Parathyroid adenoma (tissue), 2 donors: Measurements from ENCODE around the gene TSPAN1.
A peak's percentile ranks its signal among the peaks of the same experiment; 100 is the strongest.

Source experiments
- H2AFZ ChIP-seq: fragments of 300-600 bp; sonication (generic); one replicate; pipeline ENCODE4 v1.7.0; 2017; ENCODE audit warnings: antibody characterized with exemption, mild to moderate bottlenecking
- H3K27ac ChIP-seq: fragments of 300-600 bp; sonication (generic); one replicate; pipeline ENCODE4 v1.7.0; 2017
- H3K27me3 ChIP-seq: fragments of 300-600 bp; sonication (generic); one replicate; pipeline ENCODE4 v1.7.0; 2017; ENCODE audit warnings: low read length; ENCODE audit not compliant: control insufficient read depth, insufficient read depth
- H3K36me3 ChIP-seq: fragments of 300-600 bp; sonication (generic); one replicate; pipeline ENCODE4 v1.7.0; 2017; ENCODE audit warnings: low read length; ENCODE audit not compliant: control insufficient read depth, insufficient read depth
- H3K4me1 ChIP-seq: fragments of 300-600 bp; sonication (generic); one replicate; pipeline ENCODE4 v1.7.0; 2017; ENCODE audit warnings: control low read depth
- H3K4me2 ChIP-seq: fragments of 300-600 bp; sonication (generic); one replicate; pipeline ENCODE4 v1.7.0; 2017; ENCODE audit warnings: low read length
- H3K4me3 ChIP-seq: fragments of 300-600 bp; sonication (generic); one replicate; pipeline ENCODE4 v1.7.0; 2017; ENCODE audit warnings: low read depth, low read length
- H3K79me2 ChIP-seq: fragments of 300-600 bp; sonication (generic); one replicate; pipeline ENCODE4 v1.7.0; 2017; ENCODE audit warnings: control low read depth
- H3K9ac ChIP-seq: fragments of 300-600 bp; sonication (generic); one replicate; pipeline ENCODE4 v1.7.0; 2017; ENCODE audit warnings: mild to moderate bottlenecking
- H3K9me3 ChIP-seq: fragments of 300-600 bp; sonication (generic); one replicate; pipeline ENCODE4 v1.7.0; 2017; ENCODE audit warnings: low read length; ENCODE audit not compliant: control insufficient read depth
- CTCF ChIP-seq: fragments of 300-600 bp; sonication (generic); IDR thresholded peaks from one replicate; pipeline ENCODE4 v1.7.0; 2017; ENCODE audit warnings: antibody characterized with exemption, mild to moderate bottlenecking
- donor health status: primary hyperparathyroidism.

TSPAN1 gene

GRCh38 chr1:46206399-46206798 is 31.5 kb downstream of the TSPAN1 start:
- Histone ChIP-seq H3K27me3 (no peaks in the 10 kb centered on the region), H3K4me1 (peaks cover 4% of the 10 kb centered on the region), H3K9me3 (no peaks in the 10 kb centered on the region), H3K27ac (peak overlapping the region; percentile 73), H2AFZ (no peak overlapping the region), H3K4me3 (no peak overlapping the region), H3K9ac (no peak overlapping the region), H3K36me3 (no peaks in the 10 kb centered on the region), H3K4me2 (peak overlapping the region; percentile 43), H3K79me2 (no peaks in the 10 kb centered on the region)
- no peak for TF ChIP-seq CTCF

GRCh38 chr1:46210561-46210960 is 35.7 kb downstream of the TSPAN1 start:
- no peak overlapping the region for H3K4me2 ChIP-seq
- no peaks in the 10 kb centered on the region for H3K79me2 ChIP-seq
- no peak for TF ChIP-seq CTCF
- peaks cover under 1% of the 10 kb centered on the region for H3K4me1 ChIP-seq
- no peak overlapping the region for H3K4me3 ChIP-seq
- no peaks in the 10 kb centered on the region for H3K36me3 ChIP-seq
- H3K9ac ChIP-seq, result no peak overlapping the region
- no peaks in the 10 kb centered on the region for H3K9me3 ChIP-seq
- no peaks in the 10 kb centered on the region for H3K27me3 ChIP-seq
- H2AFZ ChIP-seq, result no peak overlapping the region
- H3K27ac ChIP-seq, result no peak overlapping the region

- no peaks in the 10 kb centered on the region for H3K36me3 ChIP-seq
- no peak overlapping the region for H3K4me2 ChIP-seq
- H3K4me1 ChIP-seq, result no peaks in the 10 kb centered on the region
- no peak overlapping the region for H3K4me3 ChIP-seq
- H3K9ac ChIP-seq, result no peak overlapping the region
- H2AFZ ChIP-seq, result no peak overlapping the region
- no peaks in the 10 kb centered on the region for H3K79me2 ChIP-seq
- H3K9me3 ChIP-seq, result no peaks in the 10 kb centered on the region
- H3K27me3 ChIP-seq, result no peaks in the 10 kb centered on the region
- TF ChIP-seq CTCF, result no peak
- H3K27ac ChIP-seq, result no peak overlapping the region
Measured at GRCh38 chr1:46211051-46211450, 36.2 kb downstream of the TSPAN1 start.

- no peaks in the 10 kb centered on the region for H3K4me1 ChIP-seq
- no peak overlapping the region for H3K4me2 ChIP-seq
- H3K79me2 ChIP-seq, result no peaks in the 10 kb centered on the region
- H2AFZ ChIP-seq, result no peak overlapping the region
- TF ChIP-seq CTCF, result no peak
- no peaks in the 10 kb centered on the region for H3K27me3 ChIP-seq
- H3K9ac ChIP-seq, result no peak overlapping the region
- H3K36me3 ChIP-seq, result no peaks in the 10 kb centered on the region
- H3K4me3 ChIP-seq, result no peak overlapping the region
- H3K9me3 ChIP-seq, result no peaks in the 10 kb centered on the region
- H3K27ac ChIP-seq, result no peak overlapping the region
Measured at GRCh38 chr1:46215504-46215903, 40.6 kb downstream of the TSPAN1 start.

- Histone ChIP-seq H3K79me2 (no peaks in the 10 kb centered on the region), H3K27ac (no peak overlapping the region), H3K36me3 (no peaks in the 10 kb centered on the region), H3K4me3 (no peak overlapping the region), H3K9ac (no peak overlapping the region), H3K4me1 (no peaks in the 10 kb centered on the region), H3K27me3 (no peaks in the 10 kb centered on the region), H3K4me2 (no peak overlapping the region), H3K9me3 (no peaks in the 10 kb centered on the region), H2AFZ (no peak overlapping the region)
- no peak for TF ChIP-seq CTCF
Measured at GRCh38 chr1:46218443-46218842, 43.6 kb downstream of the TSPAN1 start.
